Non-pigmented ciliary epithelial cell (primary cell): Measurements from ENCODE around the gene PDE11A.

Experiments
- DNase-seq: peaks from one replicate; pipeline ENCODE4 v3.0.0-alpha.2; 2010; ENCODE audit warnings: low read depth

Gene PDE11A

GRCh38 chr2:177759443-177759842 is 313.1 kb downstream of the PDE11A start:
- no peak for DNase-seq

GRCh38 chr2:177758591-177759371 is 313.8 kb downstream of the PDE11A start:
- peak; percentile 4 for DNase-seq

GRCh38 chr2:177756336-177756735 is 316.2 kb downstream of the PDE11A start:
- DNase-seq, result no peak

- DNase-seq, result no peak
Observed at GRCh38 chr2:177754492-177754873, 318.1 kb downstream of the PDE11A start.

- DNase-seq, result peak; percentile 26
Observed at GRCh38 chr2:177753682-177754491, 318.7 kb downstream of the PDE11A start.

GRCh38 chr2:177748360-177748759 is 324.2 kb downstream of the PDE11A start:
- no peak for DNase-seq

- no peak for DNase-seq
Observed at GRCh38 chr2:177747384-177747783, 325.2 kb downstream of the PDE11A start.

GRCh38 chr2:177746358-177746757 is 326.2 kb downstream of the PDE11A start:
- DNase-seq, result no peak

- no peak for DNase-seq
Observed at GRCh38 chr2:177745531-177745930, 327.0 kb downstream of the PDE11A start.

- no peak for DNase-seq
Observed at GRCh38 chr2:177742851-177743250, 329.7 kb downstream of the PDE11A start.

GRCh38 chr2:177741866-177742265 is 330.7 kb downstream of the PDE11A start:
- no peak for DNase-seq

GRCh38 chr2:177740700-177741099 is 331.9 kb downstream of the PDE11A start:
- no peak for DNase-seq

GRCh38 chr2:177738461-177739235 is 333.9 kb downstream of the PDE11A start:
- DNase-seq, result no peak

- DNase-seq, result no peak
Observed at GRCh38 chr2:177735318-177735803, 337.2 kb downstream of the PDE11A start.

- DNase-seq, result no peak
Observed at GRCh38 chr2:177733322-177733855, 339.2 kb downstream of the PDE11A start.

GRCh38 chr2:177731384-177731783 is 341.2 kb downstream of the PDE11A start:
- DNase-seq, result no peak

GRCh38 chr2:177730792-177731191 is 341.8 kb downstream of the PDE11A start:
- no peak for DNase-seq

- DNase-seq, result no peak
Observed at GRCh38 chr2:177730363-177730762, 342.2 kb downstream of the PDE11A start.

- DNase-seq, result no peak
Observed at GRCh38 chr2:177728920-177729319, 343.7 kb downstream of the PDE11A start.

- no peak for DNase-seq
Observed at GRCh38 chr2:177728399-177728765, 344.2 kb downstream of the PDE11A start.

GRCh38 chr2:177727577-177728398 is 344.8 kb downstream of the PDE11A start:
- no peak for DNase-seq
